CD4-positive, alpha-beta T cell treated with Interferon alpha-2 for 1 hour (primary cell): ENCODE measurements around the gene ARL14EP.

Source experiments
- DNase-seq, 2 donors: peaks; one replicate each; pipeline ENCODE4 v3.0.0-alpha.2; 2020 to 2022

ARL14EP gene

DNA sequence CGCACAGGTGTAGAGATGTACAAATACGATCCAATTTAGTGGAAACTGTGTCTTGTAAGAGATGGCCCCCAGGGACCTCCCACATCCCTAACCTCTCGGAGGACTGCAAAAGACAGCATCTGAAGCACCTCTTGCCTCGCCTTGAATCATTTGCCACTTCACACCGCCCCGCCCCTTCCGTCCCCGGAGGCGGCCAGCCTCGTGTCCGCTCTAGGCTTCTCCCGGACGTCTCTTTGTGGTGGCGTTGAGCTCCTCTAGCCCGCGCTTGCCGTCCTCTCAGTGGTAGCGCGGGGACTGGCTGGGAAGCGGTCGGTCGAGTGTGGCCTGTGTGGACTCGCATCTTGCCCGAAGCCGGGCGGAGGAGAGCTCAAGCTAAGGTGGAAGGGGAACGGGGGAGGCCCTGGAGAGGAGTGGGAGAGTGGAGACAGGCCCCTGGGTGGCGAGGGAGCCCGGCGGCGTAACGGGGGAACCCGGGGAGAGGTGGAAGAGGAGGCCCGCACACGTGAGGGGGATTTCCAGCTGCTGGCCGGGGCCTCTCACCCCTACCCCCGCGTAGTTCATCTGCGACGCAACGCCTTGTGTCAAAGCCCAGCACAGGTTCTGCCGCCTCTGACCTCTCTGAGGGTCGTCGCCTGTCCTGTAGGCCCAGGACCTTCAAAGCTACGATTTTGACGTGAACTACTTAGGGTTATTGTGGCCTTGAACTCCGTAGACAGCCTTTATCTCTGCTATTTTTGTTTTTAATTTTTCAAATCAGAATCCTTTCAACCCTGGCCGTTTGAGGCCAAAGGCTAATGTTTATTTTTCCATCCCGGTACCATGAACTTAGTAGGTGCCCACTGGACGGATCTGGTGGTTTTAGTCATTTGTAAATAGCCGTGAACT, at the start of gene ARL14EP:
TSS of gene ARL14EP (plus strand) at position 279 of the 885 bp plus-strand sequence. CDS start 7,845 bp downstream, outside the sequence.
- peak; percentile 90 to 92 for DNase-seq

GRCh38 chr11:30277176-30277575, 45.7 kb upstream of the ARL14EP start:
- DNase-seq, result no peak

GRCh38 chr11:30279796-30280195, 43.1 kb upstream of the ARL14EP start:
- DNase-seq, result no peak

- DNase-seq, result no peak
These were observed 41.2 kb upstream of the ARL14EP start for GRCh38 chr11:30281476-30282288.

- peak; percentile 10 to 34 for DNase-seq
These were observed 40.6 kb upstream of the ARL14EP start for GRCh38 chr11:30282289-30282631.

GRCh38 chr11:30284836-30285235, 38.1 kb upstream of the ARL14EP start:
- no peak for DNase-seq

DNA sequence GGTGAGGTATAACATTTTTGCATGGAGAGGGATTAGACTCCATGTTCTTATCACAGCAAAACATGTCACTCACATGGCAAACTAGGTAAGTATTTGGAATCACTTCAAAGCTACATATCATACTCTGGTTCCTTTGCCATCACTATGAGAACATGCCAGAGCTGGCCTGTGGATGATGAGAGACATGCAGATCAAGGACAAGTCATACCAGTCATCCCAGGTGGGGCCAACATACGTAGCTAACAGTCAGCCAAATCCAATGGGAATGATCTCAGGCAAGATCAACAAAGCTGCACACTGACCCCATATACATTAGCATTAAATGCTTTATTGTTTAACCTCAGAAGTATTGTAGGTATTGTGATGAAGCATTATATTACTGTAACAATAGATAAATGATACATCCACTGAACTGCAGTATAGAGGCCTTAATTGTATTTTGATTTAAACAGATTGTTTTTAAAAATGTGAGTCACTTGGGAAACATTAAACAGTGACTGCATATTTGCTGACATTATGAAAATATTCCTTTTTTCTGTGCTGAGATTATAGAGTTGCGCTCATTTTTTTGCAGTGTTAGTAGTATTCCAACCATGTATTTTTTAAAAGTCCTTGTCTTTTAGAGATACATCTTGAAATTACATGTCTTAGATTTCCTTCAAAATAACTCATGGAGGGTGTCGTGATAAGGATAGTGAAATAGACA, 37.3 kb upstream of the ARL14EP start:
- no peak for DNase-seq

DNA sequence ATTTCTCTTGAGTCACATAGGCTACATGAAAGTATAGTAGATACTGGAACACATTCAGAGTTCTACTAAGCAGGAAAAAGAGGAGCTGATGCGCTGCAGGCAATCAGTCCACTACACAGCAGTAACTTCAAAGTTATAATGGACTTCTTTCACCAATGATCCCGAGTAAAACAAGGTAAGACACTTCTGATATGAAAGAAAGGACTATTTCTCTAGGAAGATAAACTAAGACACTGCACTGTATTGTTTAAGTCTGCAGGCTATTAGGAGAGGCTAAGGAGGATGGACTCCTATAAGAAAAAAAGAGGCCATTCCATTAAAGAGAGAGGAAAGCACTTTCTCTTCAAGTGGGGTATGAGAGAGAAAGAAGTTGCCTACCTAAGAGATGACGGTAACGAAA, 31.6 kb upstream of the ARL14EP start:
- DNase-seq, result no peak

- no peak for DNase-seq
These were observed 30.4 kb upstream of the ARL14EP start for GRCh38 chr11:30292545-30292944.

GRCh38 chr11:30295178-30295885, 27.6 kb upstream of the ARL14EP start:
- DNase-seq, result no peak

DNA sequence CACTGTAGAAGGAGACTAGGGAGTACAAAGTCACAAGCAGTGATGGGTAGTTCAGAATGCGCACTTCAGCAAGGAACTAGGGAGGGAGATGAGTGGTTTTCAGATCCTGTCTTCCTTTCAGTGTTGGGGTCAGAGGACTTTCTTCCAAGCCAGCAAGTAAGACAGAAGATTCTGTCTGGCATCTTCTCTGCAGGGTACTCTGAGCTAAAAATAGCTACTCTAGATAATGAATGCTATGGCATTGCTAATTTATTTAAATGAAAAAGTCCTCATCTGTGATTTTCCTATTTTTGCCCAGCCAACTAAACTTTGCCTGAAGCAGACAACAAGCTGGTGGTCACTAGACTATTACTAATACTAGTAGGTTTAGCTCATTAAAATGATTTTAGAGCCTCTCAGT, 18.3 kb upstream of the ARL14EP start:
- no peak for DNase-seq

- DNase-seq, result no peak
These were observed 12.3 kb upstream of the ARL14EP start for GRCh38 chr11:30310623-30311022.

DNA sequence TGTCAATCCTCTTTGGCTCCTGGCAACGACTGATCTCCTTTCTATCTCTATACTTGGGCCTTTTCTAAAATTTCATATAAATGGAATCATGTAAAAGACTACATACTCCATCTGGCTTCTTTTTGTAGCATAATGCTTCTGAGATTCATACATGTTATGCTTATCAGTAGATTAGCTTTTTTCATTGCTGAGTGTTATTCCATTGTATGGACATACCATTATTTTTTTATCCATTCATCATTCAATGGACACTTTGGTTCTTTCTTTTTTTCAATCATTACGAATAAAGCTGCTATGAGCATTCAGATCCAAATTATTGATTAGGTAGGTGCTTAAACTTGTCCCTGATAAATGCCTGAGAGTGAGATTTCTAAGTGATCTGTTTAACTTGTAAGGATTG, 11.7 kb upstream of the ARL14EP start:
- DNase-seq, result no peak

DNA sequence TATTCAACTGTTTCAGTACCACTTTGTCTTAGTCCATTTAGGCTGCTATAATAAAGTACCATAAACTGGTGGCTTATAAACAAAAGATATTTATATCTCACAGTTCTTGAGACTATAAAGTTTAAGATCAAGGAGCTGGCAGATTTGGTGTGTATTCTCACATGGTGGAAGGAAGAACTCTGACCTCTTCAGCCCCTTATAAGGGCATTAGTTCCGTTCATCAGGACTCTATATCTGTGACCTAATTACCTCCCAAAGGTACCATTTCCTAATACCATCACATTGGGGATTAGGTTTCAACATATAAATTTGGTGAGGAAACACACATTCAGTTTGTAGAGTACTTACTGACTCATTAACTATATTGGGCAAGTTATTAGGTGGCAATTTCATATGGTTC, 10.7 kb upstream of the ARL14EP start:
- no peak for DNase-seq

DNA sequence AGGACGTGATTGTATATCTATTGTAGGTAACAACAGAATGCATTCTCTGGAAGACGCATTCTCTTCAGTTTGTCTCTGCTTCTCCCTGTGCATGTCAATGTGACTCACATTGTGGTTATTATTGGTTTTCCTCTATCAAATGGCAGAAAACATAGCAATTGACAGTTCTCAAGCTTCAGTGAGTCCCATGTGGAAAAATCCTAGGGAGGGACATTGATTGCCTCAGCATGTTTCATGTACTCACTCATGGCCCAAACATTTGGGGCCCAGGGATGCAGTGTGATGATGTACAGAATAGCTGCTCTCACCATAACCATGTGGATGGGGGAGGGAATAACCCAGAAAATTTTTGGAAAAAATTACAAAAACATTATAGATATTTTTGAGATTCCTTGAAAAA, 9.3 kb upstream of the ARL14EP start:
- no peak for DNase-seq

DNA sequence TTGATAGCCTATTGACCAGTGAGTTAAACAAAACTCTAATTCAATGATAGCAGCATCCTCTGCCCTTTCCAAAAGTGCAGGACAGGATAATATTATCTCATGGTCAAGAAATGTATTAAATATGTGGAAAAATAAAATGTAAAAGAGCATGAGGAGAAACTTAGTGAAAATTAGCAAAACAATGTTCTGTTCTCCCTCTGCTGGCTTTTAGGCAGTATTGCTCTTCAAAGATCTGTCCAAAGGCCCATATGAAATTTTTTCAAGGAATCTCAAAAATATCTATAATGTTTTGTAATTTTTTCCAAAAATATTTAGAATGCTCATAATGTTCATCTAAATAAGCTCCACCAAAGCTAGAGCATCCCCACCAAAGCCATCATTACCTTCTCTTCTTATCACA, 8.3 kb upstream of the ARL14EP start:
- DNase-seq, result no peak

DNA sequence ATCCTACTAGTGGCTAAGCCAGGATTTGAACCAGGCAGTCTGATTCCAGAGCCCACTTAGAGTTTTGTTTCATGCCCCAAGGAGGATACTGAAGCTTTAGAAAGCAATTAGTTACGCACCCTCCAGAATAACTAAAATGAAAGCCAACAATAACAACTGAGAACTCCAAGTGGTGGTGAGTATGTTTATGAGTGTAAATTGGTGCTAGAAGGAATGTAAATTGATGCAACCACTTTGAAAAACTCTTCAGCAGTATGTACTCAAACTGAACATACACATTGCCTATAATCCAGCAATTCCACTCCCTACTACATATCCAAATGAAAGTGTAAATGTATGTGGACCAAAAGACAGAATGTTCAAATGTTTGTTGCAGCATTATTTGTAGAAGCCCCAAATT, 6.7 kb upstream of the ARL14EP start:
- DNase-seq, result no peak

- DNase-seq, result no peak
These were observed 5.9 kb upstream of the ARL14EP start for GRCh38 chr11:30317030-30317429.

GRCh38 chr11:30321321-30321720, 1.6 kb upstream of the ARL14EP start:
- DNase-seq, result no peak

GRCh38 chr11:30322191-30322590, 713 bp upstream of the ARL14EP start:
- DNase-seq, result no peak

DNA sequence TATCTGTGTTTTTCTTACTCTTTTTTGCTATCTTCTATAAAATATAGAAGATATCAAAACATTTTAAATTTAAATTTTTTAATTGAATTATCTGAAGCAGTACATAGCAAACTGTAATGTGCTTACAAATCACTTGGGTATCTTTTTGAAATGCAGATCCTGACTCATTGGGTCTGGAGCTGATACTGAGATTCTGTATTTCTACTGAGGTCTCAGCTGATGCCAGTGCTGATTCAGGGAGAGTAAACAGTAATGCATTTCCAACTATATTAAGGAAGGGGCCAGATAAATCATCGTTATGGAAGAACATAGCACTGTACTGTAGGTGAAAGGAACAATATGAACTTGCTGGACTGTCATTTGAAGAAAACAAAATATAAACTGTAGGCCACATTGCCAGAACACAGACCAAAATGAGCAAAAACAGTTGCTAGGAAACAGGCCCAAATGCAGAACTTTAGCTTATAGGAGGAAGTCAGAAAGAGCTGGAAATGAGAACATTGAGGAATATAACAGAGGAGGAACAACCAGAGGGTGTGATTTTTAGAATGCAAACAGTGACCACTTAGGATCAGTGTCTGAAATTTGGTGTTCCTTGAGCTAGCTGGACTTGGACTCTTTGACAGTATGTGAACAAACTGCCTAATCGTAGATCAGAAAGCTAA, 3.3 kb downstream of the ARL14EP start:
- DNase-seq, result peak in 1 of 2 donors; percentile 11

GRCh38 chr11:30326906-30327305, 4.0 kb downstream of the ARL14EP start:
- peak in 1 of 2 donors; percentile 32 for DNase-seq
